ENCODE measurements around the gene OR8H1. TPM values are rescaled to one million over a fixed set of nuclear protein-coding genes. Genes with fewer than 3 reads are reported as not detected.

Gene OR8H1
- 0.14 TPM in 1 of 2 replicates, not detected in the other for total RNA-seq

DNA sequence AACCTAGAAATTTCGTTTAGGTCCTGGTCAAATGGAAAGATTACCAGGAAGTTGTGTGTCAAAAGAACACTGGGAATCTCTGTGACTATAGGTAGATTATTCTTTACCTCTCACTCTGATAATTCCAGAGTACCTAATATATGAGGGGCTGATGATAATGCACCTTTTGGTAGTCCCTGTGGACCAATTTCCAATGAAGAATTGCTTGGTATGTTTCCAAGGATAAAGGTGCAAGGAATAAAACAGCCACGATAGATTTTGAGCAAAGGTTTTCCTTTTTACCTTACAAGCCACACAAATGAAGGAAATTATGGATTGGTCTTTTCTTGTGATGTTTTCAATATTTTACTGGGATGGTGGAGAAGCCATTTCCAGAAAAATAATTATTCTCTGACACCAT lies at the start of gene OR8H1:
Gene OR8H1, minus strand, starts transcription at position 101 of the 400 bp plus-strand sequence. CDS start 1,192 bp downstream, outside the sequence.

DNA sequence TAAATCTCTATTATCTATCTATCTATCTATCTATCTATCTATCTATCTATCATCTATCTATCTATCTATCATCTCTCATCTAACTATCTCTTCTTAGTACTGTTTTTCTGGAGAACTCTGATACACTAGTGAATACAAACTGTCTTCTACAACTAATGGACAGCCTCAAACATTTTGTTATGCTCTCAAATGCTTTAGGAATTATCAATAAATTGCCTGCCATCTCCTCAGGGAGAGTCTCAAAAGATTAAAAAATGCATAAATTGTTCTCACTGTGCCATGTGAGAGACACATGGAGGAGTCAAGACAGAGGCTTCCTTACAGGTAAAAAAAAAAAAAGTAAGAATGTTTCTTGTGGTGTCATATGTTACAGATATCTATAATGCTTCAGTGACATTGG lies 22.8 kb upstream of the OR8H1 start, which contains the start of gene OR8K3:
Gene OR8K3, plus strand, starts transcription at position 301 of the 400 bp plus-strand sequence. CDS start 3,163 bp downstream, outside the sequence.

GRCh38 chr11:56273854-56274253 lies 18.2 kb downstream of the OR8H1 start, which contains the start of gene OR5T1:
Gene OR5T1, plus strand, starts transcription at chr11:56274154. Its CDS starts 1,485 bp downstream, at chr11:56275639.

DNA sequence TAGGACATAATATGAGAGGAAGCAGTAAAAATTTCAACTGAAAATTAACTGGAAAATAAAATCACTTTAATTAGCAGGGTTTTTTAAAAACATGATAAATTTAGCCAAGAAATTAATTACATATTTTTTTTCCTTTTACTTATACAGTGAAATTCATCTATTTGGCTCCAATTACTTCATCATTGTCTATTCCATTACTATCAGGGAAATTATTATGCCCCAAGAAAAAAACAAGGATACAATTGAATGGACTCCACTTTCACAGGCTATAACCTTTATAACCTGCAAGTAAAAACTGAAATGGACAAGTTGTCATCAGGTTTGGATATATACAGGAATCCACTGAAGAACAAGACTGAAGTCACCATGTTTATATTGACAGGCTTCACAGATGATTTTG lies 40.1 kb downstream of the OR8H1 start, which contains the start of gene OR5T3:
Gene OR5T3, plus strand, starts transcription at position 301 of the 400 bp plus-strand sequence. Its CDS starts 0 bp downstream, at position 301.

Other genes with a start within 250 kb of the OR8H1 start
- gene OR8I2, start 198.9 kb downstream of the OR8H1 start, total RNA-seq = not detected in 2 replicates
- not detected in 2 replicates for gene OR8H2, start 188.6 kb downstream of the OR8H1 start, total RNA-seq
- gene OR8H3, start 169.9 kb downstream of the OR8H1 start, total RNA-seq = not detected in 2 replicates
- gene OR8J3, start 152.1 kb downstream of the OR8H1 start, total RNA-seq = not detected in 2 replicates
- not detected in 2 replicates for gene OR8K5, start 131.9 kb downstream of the OR8H1 start, total RNA-seq
- gene OR5J2, start 115.6 kb downstream of the OR8H1 start, total RNA-seq = not detected in 2 replicates
- not detected in 2 replicates for gene OR5T2, start 58.0 kb downstream of the OR8H1 start, total RNA-seq
- gene OR5T3, start 40.0 kb downstream of the OR8H1 start, total RNA-seq = not detected in 2 replicates
- gene OR5T1, start 18.1 kb downstream of the OR8H1 start, total RNA-seq = not detected in 2 replicates
- not detected in 2 replicates for gene OR8K3, start 22.9 kb upstream of the OR8H1 start, total RNA-seq
- gene OR8K1, start 53.8 kb upstream of the OR8H1 start, total RNA-seq = not detected in 2 replicates
- not detected in 2 replicates for gene OR8J1, start 62.0 kb upstream of the OR8H1 start, total RNA-seq
- gene OR8U1, start 83.4 kb upstream of the OR8H1 start, total RNA-seq = not detected in 2 replicates
- gene OR5AL1, start 120.4 kb upstream of the OR8H1 start, total RNA-seq = not detected in 2 replicates
- gene OR5M3, start 181.1 kb upstream of the OR8H1 start, total RNA-seq = not detected in 2 replicates
- gene OR5M8, start 199.1 kb upstream of the OR8H1 start, total RNA-seq = not detected in 2 replicates